Activated CD4-positive, alpha-beta T cell treated with anti-CD3 and anti-CD28 coated beads for 24 hours (primary cell): Measurements from ENCODE around the gene UBAP2L.

Experiments
- DNase-seq, 2 donors: peaks; one replicate each; pipeline ENCODE4 v3.0.0-alpha.2; 2020; ENCODE audit warnings: low read depth in 2 of 2

Gene UBAP2L

GRCh38 chr1:154220071-154220969 lies at the start of gene UBAP2L:
TSS of gene UBAP2L (plus strand) at chr1:154220955. CDS start at chr1:154225124, 4,169 bp downstream.
- DNase-seq: peak; percentile 95 to 97

- no peak for DNase-seq
Measured at GRCh38 chr1:154171223-154171583, 49.6 kb upstream of the UBAP2L start.

- DNase-seq: no peak
Measured at GRCh38 chr1:154171880-154172279, 48.9 kb upstream of the UBAP2L start.

- no peak for DNase-seq
Measured at GRCh38 chr1:154174654-154175053, 46.1 kb upstream of the UBAP2L start.

- no peak for DNase-seq
Measured at GRCh38 chr1:154176337-154176736, 44.4 kb upstream of the UBAP2L start.

GRCh38 chr1:154178013-154178412 lies 42.7 kb upstream of the UBAP2L start:
- no peak for DNase-seq

- no peak for DNase-seq
Measured at GRCh38 chr1:154178911-154179811, 41.6 kb upstream of the UBAP2L start.

- DNase-seq: no peak
Measured at GRCh38 chr1:154179946-154180687, 40.6 kb upstream of the UBAP2L start.

GRCh38 chr1:154181944-154182343 lies 38.8 kb upstream of the UBAP2L start:
- DNase-seq: no peak

GRCh38 chr1:154182344-154183045 lies 38.3 kb upstream of the UBAP2L start:
- DNase-seq: peak; percentile 47 to 76

GRCh38 chr1:154183046-154183915 lies 37.5 kb upstream of the UBAP2L start:
- DNase-seq: peak; percentile 85 to 93

GRCh38 chr1:154186177-154186576 lies 34.6 kb upstream of the UBAP2L start:
- peak; percentile 59 to 60 for DNase-seq

- DNase-seq: no peak
Measured at GRCh38 chr1:154186852-154187501, 33.8 kb upstream of the UBAP2L start.

GRCh38 chr1:154190550-154190949 lies 30.2 kb upstream of the UBAP2L start:
- DNase-seq: no peak

- DNase-seq: no peak
Measured at GRCh38 chr1:154191990-154192461, 28.7 kb upstream of the UBAP2L start, which contains the start of gene TPM3. TSS of gene TPM3 (minus strand) at chr1:154192100. CDS start at chr1:154192018, 82 bp downstream.

GRCh38 chr1:154192476-154192875 lies 28.3 kb upstream of the UBAP2L start:
- no peak for DNase-seq

GRCh38 chr1:154193821-154194220 lies 26.9 kb upstream of the UBAP2L start:
- no peak for DNase-seq

- DNase-seq: no peak
Measured at GRCh38 chr1:154198756-154199562, 21.8 kb upstream of the UBAP2L start.

- DNase-seq: no peak
Measured at GRCh38 chr1:154199563-154199879, 21.2 kb upstream of the UBAP2L start.
